Ovary (tissue), 9 donors: ENCODE results near the gene SZRD1. TPM values are rescaled to one million over a fixed set of nuclear protein-coding genes. Genes with fewer than 3 reads are reported as not detected.

ENCODE experiments used
- DNase-seq, 5 donors: peaks; one replicate each; pipeline ENCODE4 v3.0.0-alpha.2; 2019 to 2020
- H3K27ac ChIP-seq, 2 donors: fragments of 200-600 bp; one replicate each; pipeline versions ENCODE4 v1.5.1 to v1.8.0; 2019 to 2022
- H3K27me3 ChIP-seq: fragments of 200-600 bp; one replicate; pipeline ENCODE4 v1.8.0; 2022
- H3K36me3 ChIP-seq: fragments of 200-600 bp; sonication (generic); one replicate; pipeline ENCODE4 v1.5.1; 2019
- H3K4me1 ChIP-seq: one replicate; pipeline ENCODE4 v1.8.1; 2013; ENCODE audit warnings: mild to moderate bottlenecking, moderate library complexity; ENCODE audit not compliant: insufficient read depth
- H3K4me3 ChIP-seq: fragments of 200-600 bp; sonication (generic); one replicate; pipeline ENCODE4 v1.5.1; 2017
- H3K9me3 ChIP-seq, 2 donors: fragments of 200-600 bp in 1 of 2; sonication (generic) in 1 of 2; one replicate each; pipeline versions ENCODE4 v1.5.1 to v1.8.1; 2013 to 2019; ENCODE audit warnings: mild to moderate bottlenecking in 1 of 2, moderate library complexity in 1 of 2
- EP300 ChIP-seq: sonication (generic); formaldehyde crosslinking; IDR thresholded peaks from one replicate; pipeline ENCODE4 v1.6.1; 2017; ENCODE audit warnings: antibody characterized with exemption
- POLR2A ChIP-seq: fragments of 450-650 bp; IDR thresholded peaks from one replicate; pipeline ENCODE4 v1.6.1; 2017; ENCODE audit warnings: antibody characterized with exemption, mild to moderate bottlenecking, moderate library complexity
- WGBS, 3 donors: extraction: QIAGEN DNeasy Blood & Tissue Kit in 1 of 3; methylation state at CpG; one replicate each; pipeline versions ENCODE4 v1.1.5 to v1.1.7; 2013 to 2017; 5-methylcytosine and 5-hydroxymethylcytosine counted together
- intact Hi-C, 4 donors: fragments of 100-400 bp; cut with DNase I; formaldehyde crosslinking; loops; one replicate each; pipeline versions ENCODE4 v1.11.0 to v1.15.1; 2022 to 2023
- polyA plus RNA-seq, 2 donors: library from polyadenylated mRNA; stranded (reverse); fragments of 200-250 nt in 1 of 2; fragments of 350-450 nt in 1 of 2; fragmentation: Illumina TruSeq in 1 of 2; extraction: RNeasy Lipid Tissue Mini Kit (QIAGEN cat#74804) in 1 of 2; gene quantifications; one replicate each; pipeline ENCODE4 v1.2.3, GENCODE V29; 2013 to 2014
- total RNA-seq, 7 donors: library from RNA; depleted of rRNA in 2 of 7; stranded (reverse); fragments of >200 nt in 2 of 7; fragmentation: NEBNext Ultra II Directional in 3 of 7; extraction: Animal tissue kit (Norgen Biotek cat#: 25700) in 3 of 7; gene quantifications; one replicate each; pipeline versions ENCODE4 v1.1.0 to v1.2.4, GENCODE V29; 2016 to 2023
- TF ChIP-seq, protein P1 (sequence below), 3 donors: fragments of 450-650 bp in 2 of 3; fragments of 200-600 bp in 1 of 3; IDR thresholded peaks; one replicate each; pipeline versions ENCODE4 v1.5.1 to v1.8.0; 2016 to 2022; ENCODE audit warnings: antibody characterized with exemption in 3 of 3, mild to moderate bottlenecking in 1 of 3
- donor health status: DM: no; HTN: no; CAD: no; lungs with moderate emphysema.
- donor health status: DM: no; HTN: no; CAD: no.
- donor health status: Bipolar disorder and iron deficiency.
- donor health status: DM: yes; HTN: yes; CAD: no.
- donor health status: DM: no; HTN: no; CAD: no.
- donor health status: DM: yes; HTN: yes; CAD: no.

SZRD1 gene
- total and polyA plus RNA-seq, 9 donors = 45.3 to 152 (median 120) TPM

GRCh38 chr1:16369821-16370220, 2.8 kb downstream of the SZRD1 start:
- no peak overlapping the region for H3K4me3 ChIP-seq
- H3K27ac ChIP-seq = no peak overlapping the region
- H3K36me3 ChIP-seq = no peaks in the 10 kb centered on the region
- no peaks in the 10 kb centered on the region for H3K27me3 ChIP-seq
- intact Hi-C loops = loop anchor here in 3 of 4 donors (10.0 kb wide), 2 partner anchors 165 to 175 kb away; no protein-coding TSS in a partner anchor
- no peak for DNase-seq
- TF ChIP-seq EP300 (no peak), POLR2A (no peak)
- TF ChIP-seq, protein P1, sequence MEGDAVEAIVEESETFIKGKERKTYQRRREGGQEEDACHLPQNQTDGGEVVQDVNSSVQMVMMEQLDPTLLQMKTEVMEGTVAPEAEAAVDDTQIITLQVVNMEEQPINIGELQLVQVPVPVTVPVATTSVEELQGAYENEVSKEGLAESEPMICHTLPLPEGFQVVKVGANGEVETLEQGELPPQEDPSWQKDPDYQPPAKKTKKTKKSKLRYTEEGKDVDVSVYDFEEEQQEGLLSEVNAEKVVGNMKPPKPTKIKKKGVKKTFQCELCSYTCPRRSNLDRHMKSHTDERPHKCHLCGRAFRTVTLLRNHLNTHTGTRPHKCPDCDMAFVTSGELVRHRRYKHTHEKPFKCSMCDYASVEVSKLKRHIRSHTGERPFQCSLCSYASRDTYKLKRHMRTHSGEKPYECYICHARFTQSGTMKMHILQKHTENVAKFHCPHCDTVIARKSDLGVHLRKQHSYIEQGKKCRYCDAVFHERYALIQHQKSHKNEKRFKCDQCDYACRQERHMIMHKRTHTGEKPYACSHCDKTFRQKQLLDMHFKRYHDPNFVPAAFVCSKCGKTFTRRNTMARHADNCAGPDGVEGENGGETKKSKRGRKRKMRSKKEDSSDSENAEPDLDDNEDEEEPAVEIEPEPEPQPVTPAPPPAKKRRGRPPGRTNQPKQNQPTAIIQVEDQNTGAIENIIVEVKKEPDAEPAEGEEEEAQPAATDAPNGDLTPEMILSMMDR (IDR thresholded peaks at IDR 0.05) = no peak
- no peaks in the 10 kb centered on the region for H3K9me3 ChIP-seq
- 90 to 94% (median 94%) methylated on average over 4 of the region's 4 CpGs for WGBS, 3 donors
- H3K4me1 ChIP-seq = peaks cover 20% of the 10 kb centered on the region

- Histone ChIP-seq H3K27ac (no peak overlapping the region), H3K27me3 (no peaks in the 10 kb centered on the region), H3K4me3 (no peak overlapping the region), H3K36me3 (no peaks in the 10 kb centered on the region), H3K4me1 (peaks cover 28% of the 10 kb centered on the region), H3K9me3 (no peaks in the 10 kb centered on the region)
- intact Hi-C loops = no loop called here
- peak in 1 of 5 donors; percentile 14 for DNase-seq
- 80 to 81% (median 80%) methylated on average over 5 of the region's 5 CpGs for WGBS, 3 donors
- TF ChIP-seq, protein P1 (IDR thresholded peaks at IDR 0.05) = no peak
- TF ChIP-seq EP300 (no peak), POLR2A (no peak)
These were observed 4.7 kb downstream of the SZRD1 start for GRCh38 chr1:16371725-16372124.

DNA sequence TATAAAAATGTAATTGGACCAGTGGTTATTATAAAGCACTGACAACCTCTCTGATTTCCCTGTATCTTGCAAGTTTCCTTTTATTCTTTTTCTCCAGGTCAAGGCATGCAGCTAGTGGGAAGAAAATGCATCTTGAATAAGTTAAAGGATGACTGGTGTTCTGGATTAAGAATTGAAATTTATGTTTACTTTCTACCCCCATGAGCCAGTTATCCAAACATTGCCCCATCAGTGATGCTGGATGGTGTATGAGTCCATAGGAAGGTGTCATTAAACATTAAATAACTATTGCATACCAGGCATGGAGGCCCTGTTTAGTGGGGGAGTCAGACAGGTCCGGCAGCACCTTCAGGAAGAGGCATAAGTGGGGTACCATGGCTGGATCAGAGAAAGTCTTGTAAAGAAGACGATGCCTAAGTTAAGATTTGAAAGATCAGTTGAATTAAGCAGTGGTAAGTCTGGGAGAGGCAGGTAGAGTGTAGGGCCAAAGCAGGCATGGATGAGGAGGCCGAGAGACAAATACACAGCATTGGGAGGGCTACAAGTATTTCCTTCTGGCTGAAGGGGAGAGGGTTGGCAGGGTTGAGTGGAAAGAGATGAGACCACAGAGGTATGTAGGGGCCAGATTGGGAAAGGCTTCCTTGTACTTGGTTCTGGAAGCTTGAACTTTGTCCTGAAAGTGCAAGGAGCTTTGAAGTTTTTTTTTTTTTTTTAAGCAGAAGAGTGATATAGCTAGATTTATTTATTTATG, 5.7 kb downstream of the SZRD1 start:
- DNase-seq = no peak
- intact Hi-C loops = no loop called here
- peaks cover 35% of the 10 kb centered on the region for H3K4me1 ChIP-seq

GRCh38 chr1:16374266-16374665, 7.2 kb downstream of the SZRD1 start:
- H3K27ac ChIP-seq = no peak overlapping the region
- H3K27me3 ChIP-seq = no peaks in the 10 kb centered on the region
- no peaks in the 10 kb centered on the region for H3K36me3 ChIP-seq
- TF ChIP-seq, protein P1 (IDR thresholded peaks at IDR 0.05) = no peak
- no peak for TF ChIP-seq EP300
- intact Hi-C loops = no loop called here
- no peak for DNase-seq
- no peak overlapping the region for H3K4me3 ChIP-seq
- H3K4me1 ChIP-seq = peaks cover 32% of the 10 kb centered on the region
- 74 to 84% (median 74%) methylated on average over 3 of the region's 3 CpGs for WGBS, 3 donors
- no peaks in the 10 kb centered on the region for H3K9me3 ChIP-seq

More for the DNA sequence above, 5.7 kb downstream of the SZRD1 start:
- no peak for TF ChIP-seq EP300
- 75 to 91% (median 85%) methylated on average over 3 of the region's 3 CpGs for WGBS, 3 donors
- Histone ChIP-seq H3K9me3 (no peaks in the 10 kb centered on the region), H3K27me3 (no peaks in the 10 kb centered on the region), H3K36me3 (no peaks in the 10 kb centered on the region), H3K27ac (no peak overlapping the region), H3K4me3 (no peak overlapping the region)
